CD4-positive, alpha-beta T cell treated with Interleukin-15 for 4 hours (primary cell): Measurements from ENCODE around the gene LRP2.

Experiments
- DNase-seq: peaks from one replicate; pipeline ENCODE4 v3.0.0-alpha.2; 2020; ENCODE audit warnings: low spot score

Gene LRP2

GRCh38 chr2:169240405-169240804 lies 121.9 kb downstream of the LRP2 start:
- DNase-seq: no peak

GRCh38 chr2:169237939-169238338 lies 124.4 kb downstream of the LRP2 start:
- DNase-seq: no peak

- no peak for DNase-seq
Measured at GRCh38 chr2:169237286-169237685, 125.0 kb downstream of the LRP2 start.

- no peak for DNase-seq
Measured at GRCh38 chr2:169232551-169233154, 129.7 kb downstream of the LRP2 start.

GRCh38 chr2:169230204-169230603 lies 132.1 kb downstream of the LRP2 start:
- DNase-seq: no peak

- no peak for DNase-seq
Measured at GRCh38 chr2:169229590-169229989, 132.7 kb downstream of the LRP2 start.

- no peak for DNase-seq
Measured at GRCh38 chr2:169225906-169226305, 136.4 kb downstream of the LRP2 start.

GRCh38 chr2:169225233-169225750 lies 137.0 kb downstream of the LRP2 start:
- DNase-seq: no peak

GRCh38 chr2:169222665-169223064 lies 139.7 kb downstream of the LRP2 start:
- DNase-seq: no peak

- no peak for DNase-seq
Measured at GRCh38 chr2:169221745-169222369, 140.5 kb downstream of the LRP2 start.

- DNase-seq: no peak
Measured at GRCh38 chr2:169210917-169211316, 151.4 kb downstream of the LRP2 start.

GRCh38 chr2:169208026-169208425 lies 154.3 kb downstream of the LRP2 start:
- no peak for DNase-seq

GRCh38 chr2:169205176-169205575 lies 157.2 kb downstream of the LRP2 start:
- no peak for DNase-seq

- DNase-seq: no peak
Measured at GRCh38 chr2:169203952-169204351, 158.4 kb downstream of the LRP2 start.

- DNase-seq: no peak
Measured at GRCh38 chr2:169200756-169201155, 161.6 kb downstream of the LRP2 start.

- no peak for DNase-seq
Measured at GRCh38 chr2:169193618-169194017, 168.7 kb downstream of the LRP2 start.

- no peak for DNase-seq
Measured at GRCh38 chr2:169190197-169190775, 172.0 kb downstream of the LRP2 start.

- DNase-seq: no peak
Measured at GRCh38 chr2:169189132-169189531, 173.2 kb downstream of the LRP2 start.

GRCh38 chr2:169185711-169186110 lies 176.6 kb downstream of the LRP2 start:
- DNase-seq: no peak

GRCh38 chr2:169184074-169184473 lies 178.3 kb downstream of the LRP2 start:
- DNase-seq: no peak

GRCh38 chr2:169182573-169182972 lies 179.8 kb downstream of the LRP2 start:
- DNase-seq: no peak

- no peak for DNase-seq
Measured at GRCh38 chr2:169178804-169179390, 183.4 kb downstream of the LRP2 start.

GRCh38 chr2:169178364-169178763 lies 184.0 kb downstream of the LRP2 start:
- DNase-seq: no peak
